ENCODE results near the gene CHPT1. TPM values are rescaled to one million over a fixed set of nuclear protein-coding genes. Genes with fewer than 3 reads are reported as not detected.

The CHPT1 gene
- total and polyA plus RNA-seq, 2 donors (not counting 3 experiments of a cell fraction or from before 2014, with no cell fraction given) = 12.1 to 19.3 TPM

- BruUV-seq (replicated peaks) = no TSS peak
- no peak for TF ChIP-seq POLR2AphosphoS5 (IDR thresholded peaks at IDR 0.05; ENCODE audit: insufficient read depth, low read depth, low read length)
- TF ChIP-seq FOS (IDR thresholded peaks at IDR 0.05; ENCODE audit: borderline replicate concordance, insufficient read depth, low read length) = no peak
- TF ChIP-seq EZH2 (IDR thresholded peaks at IDR 0.05; ENCODE audit: borderline replicate concordance, low read depth, low read length, severe bottlenecking) = no peak
- no peaks in the 10 kb centered on the region for H3K9me1 ChIP-seq (replicated peaks; ENCODE audit: control insufficient read depth, extremely low read depth, insufficient read depth, low read length)
- H3K9me3 ChIP-seq (replicated peaks; ENCODE audit: control insufficient read depth, insufficient read depth, low read length) = no peaks in the 10 kb centered on the region
- no peaks in the 10 kb centered on the region for H3K4me1 ChIP-seq (ENCODE audit: control insufficient read depth, extremely low read depth, insufficient read depth, low read length)
- no peak for DNase-seq (ENCODE audit: low read depth, low spot score)
- no peaks in the 10 kb centered on the region for H4K20me1 ChIP-seq (replicated peaks; ENCODE audit: control insufficient read depth, extremely low read depth, insufficient read depth, low read length)
- H3K79me2 ChIP-seq (ENCODE audit: control insufficient read depth, insufficient read depth, low read length) = no peaks in the 10 kb centered on the region
- FAIRE-seq = no peak
- H3K36me3 ChIP-seq (ENCODE audit: control insufficient read depth in 2 of 2, extremely low read depth in 1 of 2, insufficient read depth in 2 of 2, low read length in 2 of 2) = no peaks in the 10 kb centered on the region
- no peak overlapping the region for H3K27ac ChIP-seq (ENCODE audit: insufficient read depth, low read depth, low read length)
- H3K27me3 ChIP-seq (ENCODE audit: control insufficient read depth in 2 of 2, insufficient read depth in 2 of 2, low read length in 2 of 2) = no peaks in the 10 kb centered on the region
- H3K4me2 ChIP-seq (ENCODE audit: insufficient read depth, low read length) = no peak overlapping the region
- intact Hi-C loops (cut with micrococcal nuclease) = no loop called here
- POLR2A ChIA-PET = no interaction called here
- H2AFZ ChIP-seq (ENCODE audit: low read depth, low read length) = no peak overlapping the region
- CTCF ChIA-PET = interaction anchor here (1.3 to 1.9 kb wide), 2 partner anchors 11 to 13 kb away, joined by 3 to 6 read pairs; no protein-coding TSS in a partner anchor
- dilution Hi-C loops (cut with MboI; ENCODE audit: extremely low pct_ligation_motif_present, low sequenced_read_pairs) = no loop called here
- H3K9ac ChIP-seq (replicated peaks; ENCODE audit: extremely low read depth, insufficient read depth, low read length) = no peak overlapping the region
- no peak overlapping the region for H3K4me3 ChIP-seq (replicated peaks in 1 of 3; ENCODE audit: insufficient read depth in 1 of 3, low read depth in 1 of 3, low read length in 3 of 3)
Measured at GRCh38 chr12:101722392-101722791, 25.0 kb downstream of the CHPT1 start.

GRCh38 chr12:101727098-101727497 is 29.7 kb downstream of the CHPT1 start:
- no TSS peak for BruUV-seq (replicated peaks)
- dilution Hi-C loops (cut with MboI; ENCODE audit: extremely low pct_ligation_motif_present, low sequenced_read_pairs) (no loop called here), intact Hi-C loops (cut with micrococcal nuclease) (no loop called here)
- H3K9ac ChIP-seq (replicated peaks; ENCODE audit: extremely low read depth, insufficient read depth, low read length) = no peak overlapping the region
- no peaks in the 10 kb centered on the region for H3K9me3 ChIP-seq (replicated peaks; ENCODE audit: control insufficient read depth, insufficient read depth, low read length)
- no peaks in the 10 kb centered on the region for H3K9me1 ChIP-seq (replicated peaks; ENCODE audit: control insufficient read depth, extremely low read depth, insufficient read depth, low read length)
- no peaks in the 10 kb centered on the region for H3K79me2 ChIP-seq (ENCODE audit: control insufficient read depth, insufficient read depth, low read length)
- H3K36me3 ChIP-seq (ENCODE audit: control insufficient read depth in 2 of 2, extremely low read depth in 1 of 2, insufficient read depth in 2 of 2, low read length in 2 of 2) = peaks cover 0 to 2% of the 10 kb centered on the region in 2 experiments
- no peaks in the 10 kb centered on the region for H4K20me1 ChIP-seq (replicated peaks; ENCODE audit: control insufficient read depth, extremely low read depth, insufficient read depth, low read length)
- no peak overlapping the region for H3K27ac ChIP-seq (ENCODE audit: insufficient read depth, low read depth, low read length)
- ChIA-PET CTCF (no interaction called here), POLR2A (no interaction called here)
- FAIRE-seq (no peak), DNase-seq (ENCODE audit: low read depth, low spot score) (no peak)
- no peak overlapping the region for H2AFZ ChIP-seq (ENCODE audit: low read depth, low read length)
- H3K4me2 ChIP-seq (ENCODE audit: insufficient read depth, low read length) = no peak overlapping the region
- H3K27me3 ChIP-seq (ENCODE audit: control insufficient read depth in 2 of 2, insufficient read depth in 2 of 2, low read length in 2 of 2) = no peaks in the 10 kb centered on the region
- H3K4me3 ChIP-seq (replicated peaks in 1 of 3; ENCODE audit: insufficient read depth in 1 of 3, low read depth in 1 of 3, low read length in 3 of 3) = no peak overlapping the region
- H3K4me1 ChIP-seq (ENCODE audit: control insufficient read depth, extremely low read depth, insufficient read depth, low read length) = no peaks in the 10 kb centered on the region
- TF ChIP-seq EZH2 (IDR thresholded peaks at IDR 0.05; ENCODE audit: borderline replicate concordance, low read depth, low read length, severe bottlenecking) (no peak), GATA2 (IDR thresholded peaks at IDR 0.05; ENCODE audit: insufficient read depth, insufficient read length, low read depth, low read length) (peak; percentile 51)

All from endothelial cell of umbilical vein (primary cell).